ENCODE data around the gene TTLL12.

The TTLL12 gene

DNA sequence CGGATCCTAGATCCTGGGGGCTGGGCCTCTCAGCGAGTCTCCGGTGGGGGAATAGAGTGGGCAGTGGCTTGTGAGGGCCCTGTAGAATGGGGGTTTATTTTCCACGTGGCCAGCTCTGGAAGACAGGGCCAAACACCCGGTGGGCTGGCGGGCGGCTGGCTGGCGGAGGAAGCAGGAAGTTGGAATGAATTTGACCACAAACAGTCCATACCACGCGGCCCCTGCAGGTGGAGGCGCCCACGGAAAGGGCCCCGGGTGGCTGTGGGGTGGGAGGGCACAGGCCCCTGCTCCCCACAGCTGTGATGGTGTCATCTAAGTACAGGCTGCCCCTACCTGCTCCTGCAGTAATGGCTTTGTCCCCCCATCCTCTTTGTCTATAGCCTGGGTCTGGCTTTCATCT, 58.8 kb downstream of the TTLL12 start:
- no peak for DNase-seq (ENCODE audit: low read depth in 2 of 2)

GRCh38 chr22:43127166-43127908, 59.6 kb downstream of the TTLL12 start:
- DNase-seq (ENCODE audit: low read depth in 2 of 2), result no peak

DNA sequence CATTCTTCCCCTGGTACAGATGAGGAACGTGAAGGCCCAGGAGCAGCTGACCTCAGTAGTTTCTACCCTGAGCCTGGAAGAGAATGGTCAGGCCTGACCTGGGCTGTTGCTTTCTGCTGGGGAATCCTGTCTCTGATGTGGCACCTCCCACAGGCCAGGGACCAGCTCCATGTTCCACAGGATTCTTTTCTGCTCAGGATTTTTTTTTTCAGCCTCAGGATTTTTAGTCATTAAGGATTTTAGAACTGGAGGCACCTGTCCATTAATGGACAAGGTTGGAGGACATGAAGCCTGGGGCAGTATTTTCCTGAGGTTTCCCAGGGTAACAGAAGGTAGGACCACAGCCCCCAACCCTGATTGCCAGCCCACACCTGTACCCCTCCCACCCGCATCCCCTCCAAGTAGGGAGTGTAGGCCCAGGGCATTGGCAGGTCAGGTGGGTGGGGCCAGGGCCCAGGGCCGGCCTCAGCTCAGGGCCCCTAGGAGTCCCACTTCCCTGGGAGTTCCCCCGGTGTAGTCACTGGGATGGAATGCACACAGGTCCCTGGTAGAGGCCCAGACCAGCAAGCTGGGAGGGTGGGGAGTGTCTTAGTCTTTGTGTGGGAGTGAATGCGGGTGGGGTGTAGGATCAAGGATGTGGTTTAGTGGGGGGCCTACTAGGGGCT, 60.3 kb downstream of the TTLL12 start:
- peak; percentile 40 to 45 for DNase-seq (ENCODE audit: low read depth in 2 of 2)

- no peak for DNase-seq (ENCODE audit: low read depth in 2 of 2)
Measured at GRCh38 chr22:43118953-43119458, 67.9 kb downstream of the TTLL12 start.

GRCh38 chr22:43118024-43118849, 68.7 kb downstream of the TTLL12 start:
- no peak for DNase-seq (ENCODE audit: low read depth in 2 of 2)

DNA sequence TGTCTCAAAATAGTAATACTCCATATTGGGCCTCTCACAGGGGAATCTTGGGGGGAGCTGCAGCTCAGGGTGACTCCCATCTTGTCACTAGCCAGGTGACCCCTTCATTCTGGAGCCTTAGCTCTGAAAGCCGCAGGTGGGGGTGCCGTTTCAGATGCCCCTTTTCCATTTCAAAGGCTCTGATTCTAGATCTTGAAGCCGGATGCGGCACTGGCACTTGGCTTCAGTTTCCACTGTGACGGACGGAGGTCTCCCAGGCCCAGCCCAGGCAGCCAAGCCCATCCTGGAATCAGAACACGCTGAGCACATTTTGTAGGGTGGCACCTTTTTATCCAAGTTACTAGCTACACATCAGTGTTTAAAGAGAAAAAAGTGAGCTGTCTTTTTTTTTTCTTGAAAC, 70.0 kb downstream of the TTLL12 start:
- no peak for DNase-seq (ENCODE audit: low read depth in 2 of 2)

Data from fibroblast of skin of left quadriceps (primary cell).